Measurements from ENCODE around the gene ERCC6L. TPM values are rescaled to one million over a fixed set of nuclear protein-coding genes. Genes with fewer than 3 reads are reported as not detected.

The ERCC6L gene
- total and polyA plus RNA-seq, 4 donors = 0.16 to 0.71 (median 0.30) TPM

GRCh38 chrX:72276478-72276953, 37.7 kb upstream of the ERCC6L start:
- Histone ChIP-seq H3K9ac (ENCODE audit: insufficient read depth in 1 of 2, low read length in 2 of 2) (peak overlapping the region; percentile 98 to 99), H3K27ac (ENCODE audit: low read depth in 1 of 2, low read length in 1 of 2) (peak overlapping the region; percentile 74 to 95), H3K9me3 (ENCODE audit: control insufficient read depth in 4 of 4, insufficient read depth in 3 of 4, low read length in 3 of 4) (peaks cover 0 to 1% (median 0%) of the 10 kb centered on the region in 4 donors), H3K4me1 (ENCODE audit: control insufficient read depth in 5 of 5, insufficient read depth in 5 of 5, low read length in 5 of 5) (peaks cover 0 to 25% (median 7%) of the 10 kb centered on the region in 5 donors), H3K27me3 (ENCODE audit: control insufficient read depth in 3 of 3, insufficient read depth in 3 of 3, low read length in 2 of 3) (peaks cover 0 to 25% (median 2%) of the 10 kb centered on the region in 3 donors), H3K4me3 (peak overlapping the region; percentile 99), H3K36me3 (ENCODE audit: control insufficient read depth in 4 of 4, insufficient read depth in 4 of 4, low read length in 4 of 4) (peaks cover 27 to 48% (median 39%) of the 10 kb centered on the region in 4 donors)
- ATAC-seq (ENCODE audit: insufficient read depth, low FRiP score) (no peak), DNase-seq (peak in 1 of 3 donors; percentile 10)
- no peak for TF ChIP-seq CTCF (IDR thresholded peaks at IDR 0.05; ENCODE audit: control extremely low read depth, extremely low read depth)
- WGBS, 2 donors = 1% methylated on average over 9 to 18 of the region's 18 CpGs

- no peak for TF ChIP-seq CTCF (IDR thresholded peaks at IDR 0.05; ENCODE audit: control extremely low read depth, extremely low read depth)
- Histone ChIP-seq H3K4me1 (ENCODE audit: control insufficient read depth in 5 of 5, insufficient read depth in 5 of 5, low read length in 5 of 5) (peaks cover 0 to 25% (median 7%) of the 10 kb centered on the region in 5 donors), H3K27ac (ENCODE audit: low read depth in 1 of 2, low read length in 1 of 2) (no peak overlapping the region), H3K27me3 (ENCODE audit: control insufficient read depth in 3 of 3, insufficient read depth in 3 of 3, low read length in 2 of 3) (peaks cover 0 to 14% (median 0%) of the 10 kb centered on the region in 3 donors), H3K36me3 (ENCODE audit: control insufficient read depth in 4 of 4, insufficient read depth in 4 of 4, low read length in 4 of 4) (peaks cover 32 to 55% (median 46%) of the 10 kb centered on the region in 4 donors), H3K4me3 (no peak overlapping the region), H3K9ac (ENCODE audit: insufficient read depth in 1 of 2, low read length in 2 of 2) (peak overlapping the region; percentile 26 to 61), H3K9me3 (ENCODE audit: control insufficient read depth in 4 of 4, insufficient read depth in 3 of 4, low read length in 3 of 4) (peaks cover 0 to 1% (median 0%) of the 10 kb centered on the region in 4 donors)
- WGBS, 2 donors = 66 to 69% methylated on average over 5 of the region's 5 CpGs
- ATAC-seq (ENCODE audit: insufficient read depth, low FRiP score) (no peak), DNase-seq (no peak)
Measured at GRCh38 chrX:72274526-72274925, 35.7 kb upstream of the ERCC6L start.

- Histone ChIP-seq H3K27ac (ENCODE audit: low read depth in 1 of 2, low read length in 1 of 2) (no peak overlapping the region), H3K4me3 (no peak overlapping the region), H3K4me1 (ENCODE audit: control insufficient read depth in 5 of 5, insufficient read depth in 5 of 5, low read length in 5 of 5) (peaks cover 0 to 25% (median 7%) of the 10 kb centered on the region in 5 donors), H3K27me3 (ENCODE audit: control insufficient read depth in 3 of 3, insufficient read depth in 3 of 3, low read length in 2 of 3) (peaks cover 0 to 6% (median 0%) of the 10 kb centered on the region in 3 donors), H3K36me3 (ENCODE audit: control insufficient read depth in 4 of 4, insufficient read depth in 4 of 4, low read length in 4 of 4) (peaks cover 37 to 55% (median 51%) of the 10 kb centered on the region in 4 donors), H3K9ac (ENCODE audit: insufficient read depth in 1 of 2, low read length in 2 of 2) (no peak overlapping the region), H3K9me3 (ENCODE audit: control insufficient read depth in 4 of 4, insufficient read depth in 3 of 4, low read length in 3 of 4) (peaks cover 0 to 1% (median 0%) of the 10 kb centered on the region in 4 donors)
- ATAC-seq (ENCODE audit: insufficient read depth, low FRiP score) (no peak), DNase-seq (no peak)
- TF ChIP-seq CTCF (IDR thresholded peaks at IDR 0.05; ENCODE audit: control extremely low read depth, extremely low read depth) = no peak
- 92% methylated on average over 6 of the region's 6 CpGs for WGBS, 2 donors
Measured at GRCh38 chrX:72273718-72274117, 34.9 kb upstream of the ERCC6L start.
